MM.1S (cell line): ENCODE measurements around the gene VTN.

Experiments used
- DNase-seq: peaks from one replicate; pipeline ENCODE4 v3.0.0-alpha.2; 2015
- H2AFZ ChIP-seq: fragments of 300-600 bp; sonication (generic); 2 replicates; pipeline ENCODE4 v1.6.0; 2016; ENCODE audit warnings: antibody characterized with exemption, low read length
- H3F3A ChIP-seq: fragments of 300-600 bp; sonication (generic); 2 replicates; pipeline ENCODE4 v1.6.1; 2016; ENCODE audit warnings: mild to moderate bottlenecking, antibody characterized with exemption, low read length, moderate library complexity, mixed read lengths; ENCODE audit not compliant: insufficient read depth
- H3K27ac ChIP-seq: fragments of 300-600 bp; sonication (generic); 2 replicates; pipeline ENCODE4 v1.5.1; 2016; ENCODE audit warnings: mild to moderate bottlenecking, low read length
- H3K27me3 ChIP-seq: fragments of 300-600 bp; sonication (generic); replicated peaks from 2 replicates; pipeline ENCODE4 v1.6.0; 2016; ENCODE audit warnings: low read length; ENCODE audit not compliant: insufficient read depth
- H3K36me3 ChIP-seq: fragments of 300-600 bp; sonication (generic); replicated peaks from 2 replicates; pipeline ENCODE4 v1.6.1; 2016; ENCODE audit warnings: mild to moderate bottlenecking, low read length, mixed read lengths; ENCODE audit not compliant: insufficient read depth
- H3K4me1 ChIP-seq: fragments of 300-600 bp; sonication (generic); 2 replicates; pipeline ENCODE4 v1.6.1; 2016; ENCODE audit warnings: low read length, mixed read lengths
- H3K4me2 ChIP-seq: fragments of 300-600 bp; sonication (generic); 2 replicates; pipeline ENCODE4 v1.6.0; 2016; ENCODE audit warnings: low read depth, low read length
- H3K4me3 ChIP-seq: fragments of 300-600 bp; sonication (generic); 2 replicates; pipeline ENCODE4 v1.5.1; 2016; ENCODE audit warnings: low read length, mixed read lengths
- H3K79me2 ChIP-seq: fragments of 300-600 bp; sonication (generic); 2 replicates; pipeline ENCODE4 v1.6.1; 2016; ENCODE audit warnings: mixed run types, low read length, mixed read lengths
- H3K9ac ChIP-seq: fragments of 300-600 bp; sonication (generic); 2 replicates; pipeline ENCODE4 v1.6.1; 2016; ENCODE audit warnings: low read length, mixed read lengths
- H3K9me2 ChIP-seq: fragments of 300-600 bp; sonication (generic); replicated peaks from 2 replicates; pipeline ENCODE4 v1.6.1; 2016; ENCODE audit warnings: mild to moderate bottlenecking, low read length, mixed read lengths; ENCODE audit not compliant: insufficient read depth
- H3K9me3 ChIP-seq: fragments of 300-600 bp; sonication (generic); replicated peaks from 2 replicates; pipeline ENCODE4 v1.6.1; 2016; ENCODE audit warnings: mild to moderate bottlenecking, low read length, mixed read lengths; ENCODE audit not compliant: insufficient read depth
- H4K20me1 ChIP-seq: fragments of 300-600 bp; sonication (generic); 2 replicates; pipeline ENCODE4 v1.6.1; 2016; ENCODE audit warnings: mild to moderate bottlenecking, low read length, moderate library complexity, mixed read lengths; ENCODE audit not compliant: insufficient read depth
- EZH2 ChIP-seq: fragments of 300-600 bp; sonication (generic); optimal IDR thresholded peaks from 2 replicates; pipeline ENCODE3; 2017; ENCODE audit warnings: low read depth, mild to moderate bottlenecking, antibody characterized with exemption, low read length, mixed read lengths
- EZH2phosphoT487 ChIP-seq: fragments of 300-600 bp; sonication (generic); IDR thresholded peaks from 2 replicates; pipeline ENCODE4 v1.6.1; 2018; ENCODE audit warnings: antibody characterized with exemption, low read length
- TF ChIP-seq, protein P1 (sequence below): fragments of 300-600 bp; sonication (generic); IDR thresholded peaks from 2 replicates; pipeline ENCODE4 v1.5.1; 2016; ENCODE audit warnings: antibody characterized with exemption, low read length, mixed read lengths

VTN gene

GRCh38 chr17:28367641-28368305 lies 2.3 kb downstream of the VTN start:
- 0 out of 2 replicates have a peak, but pooled peaks cover 4% of the 10 kb centered on the region for H3K4me1 ChIP-seq
- H4K20me1 ChIP-seq, result no peaks in the 10 kb centered on the region
- no peaks in the 10 kb centered on the region for H3K79me2 ChIP-seq
- no peak overlapping the region for H3K4me2 ChIP-seq
- H3K36me3 ChIP-seq, result no peaks in the 10 kb centered on the region
- no peak overlapping the region for H3K9ac ChIP-seq
- H3K27me3 ChIP-seq, result no peaks in the 10 kb centered on the region
- peaks cover 15% of the 10 kb centered on the region for H3F3A ChIP-seq
- DNase-seq, result no peak
- H2AFZ ChIP-seq, result no peak overlapping the region
- no peaks in the 10 kb centered on the region for H3K9me2 ChIP-seq
- TF ChIP-seq EZH2phosphoT487, result no peak
- no peak overlapping the region for H3K27ac ChIP-seq
- no peak overlapping the region for H3K4me3 ChIP-seq
- no peaks in the 10 kb centered on the region for H3K9me3 ChIP-seq

- Histone ChIP-seq H3K27me3 (no peaks in the 10 kb centered on the region), H3F3A (peaks cover 12% of the 10 kb centered on the region), H3K27ac (no peak overlapping the region), H3K79me2 (no peaks in the 10 kb centered on the region), H2AFZ (no peak overlapping the region), H3K9me3 (no peaks in the 10 kb centered on the region), H3K36me3 (no peaks in the 10 kb centered on the region; the same call in 1 of the 2 replicates), H3K4me3 (no peak overlapping the region), H3K4me2 (no peak overlapping the region), H3K9ac (no peak overlapping the region), H3K9me2 (no peaks in the 10 kb centered on the region), H3K4me1 (0 out of 2 replicates have a peak, but pooled peaks cover 4% of the 10 kb centered on the region), H4K20me1 (no peaks in the 10 kb centered on the region)
- no peak for DNase-seq
- TF ChIP-seq, protein P1, sequence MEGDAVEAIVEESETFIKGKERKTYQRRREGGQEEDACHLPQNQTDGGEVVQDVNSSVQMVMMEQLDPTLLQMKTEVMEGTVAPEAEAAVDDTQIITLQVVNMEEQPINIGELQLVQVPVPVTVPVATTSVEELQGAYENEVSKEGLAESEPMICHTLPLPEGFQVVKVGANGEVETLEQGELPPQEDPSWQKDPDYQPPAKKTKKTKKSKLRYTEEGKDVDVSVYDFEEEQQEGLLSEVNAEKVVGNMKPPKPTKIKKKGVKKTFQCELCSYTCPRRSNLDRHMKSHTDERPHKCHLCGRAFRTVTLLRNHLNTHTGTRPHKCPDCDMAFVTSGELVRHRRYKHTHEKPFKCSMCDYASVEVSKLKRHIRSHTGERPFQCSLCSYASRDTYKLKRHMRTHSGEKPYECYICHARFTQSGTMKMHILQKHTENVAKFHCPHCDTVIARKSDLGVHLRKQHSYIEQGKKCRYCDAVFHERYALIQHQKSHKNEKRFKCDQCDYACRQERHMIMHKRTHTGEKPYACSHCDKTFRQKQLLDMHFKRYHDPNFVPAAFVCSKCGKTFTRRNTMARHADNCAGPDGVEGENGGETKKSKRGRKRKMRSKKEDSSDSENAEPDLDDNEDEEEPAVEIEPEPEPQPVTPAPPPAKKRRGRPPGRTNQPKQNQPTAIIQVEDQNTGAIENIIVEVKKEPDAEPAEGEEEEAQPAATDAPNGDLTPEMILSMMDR, result no peak
- TF ChIP-seq EZH2phosphoT487 (no peak), EZH2 (no peak)
Measured at GRCh38 chr17:28366605-28367004, 3.5 kb downstream of the VTN start.

- Histone ChIP-seq H3K79me2 (0 out of 2 replicates have a peak, but pooled peaks cover 2% of the 10 kb centered on the region), H3K4me2 (no peak overlapping the region), H3K9me3 (no peaks in the 10 kb centered on the region)
Measured at GRCh38 chr17:28365487-28365886, 4.6 kb downstream of the VTN start.

More at GRCh38 chr17:28365487-28365886, 4.6 kb downstream of the VTN start:
- H3K36me3 ChIP-seq, result no peaks in the 10 kb centered on the region; the same call in 1 of the 2 replicates
- H3F3A ChIP-seq, result peaks cover 2% of the 10 kb centered on the region
- no peaks in the 10 kb centered on the region for H3K9me2 ChIP-seq
- no peak overlapping the region for H3K27ac ChIP-seq
- no peaks in the 10 kb centered on the region for H3K4me1 ChIP-seq
- H3K4me3 ChIP-seq, result no peak overlapping the region
- no peak overlapping the region for H2AFZ ChIP-seq
- no peak for DNase-seq
- no peaks in the 10 kb centered on the region for H4K20me1 ChIP-seq
- TF ChIP-seq EZH2phosphoT487 (no peak), EZH2 (no peak)
- TF ChIP-seq, protein P1, result no peak
- H3K27me3 ChIP-seq, result no peaks in the 10 kb centered on the region
- no peak overlapping the region for H3K9ac ChIP-seq
